Body of pancreas (tissue), 4 donors: ENCODE measurements around the gene TIAM1.

Source experiments
- CTCF ChIP-seq, 7 experiments: fragments of 450-650 bp in 4 of 7; fragments of 200-600 bp in 3 of 7; sonication (generic) in 3 of 7; IDR thresholded peaks; one replicate each; pipeline ENCODE4 v1.5.1; 2016 to 2019; ENCODE audit warnings: antibody characterized with exemption in 7 of 7
- POLR2A ChIP-seq, 3 donors: fragments of 450-650 bp; IDR thresholded peaks; one replicate each; pipeline ENCODE4 v1.6.1; 2016; ENCODE audit warnings: antibody characterized with exemption in 3 of 3, mild to moderate bottlenecking in 2 of 3

- no peak for TF ChIP-seq CTCF (IDR thresholded peaks at IDR 0.05)
- no peak for TF ChIP-seq POLR2A (IDR thresholded peaks at IDR 0.05)
These were observed 89.9 kb downstream of the TIAM1 start for GRCh38 chr21:31254131-31254530.
